ENCODE data around the gene LRP3.
A peak's percentile ranks its signal among the peaks of the same experiment; 100 is the strongest.

DNA sequence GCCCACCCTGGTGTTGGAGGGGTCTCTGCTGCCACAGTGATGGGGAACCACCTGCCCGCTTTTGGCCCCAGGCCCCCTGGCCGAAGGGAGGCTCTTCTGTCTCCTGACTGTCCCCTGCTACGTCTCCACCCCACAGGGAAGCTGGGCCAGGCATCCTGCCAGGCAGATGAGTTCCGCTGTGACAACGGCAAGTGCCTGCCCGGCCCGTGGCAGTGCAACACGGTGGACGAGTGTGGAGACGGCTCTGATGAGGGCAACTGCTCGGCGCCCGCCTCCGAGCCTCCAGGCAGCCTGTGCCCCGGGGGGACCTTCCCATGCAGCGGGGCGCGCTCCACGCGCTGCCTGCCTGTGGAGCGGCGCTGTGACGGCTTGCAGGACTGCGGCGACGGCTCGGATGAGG is 11.0 kb downstream of the LRP3 start:
- TF ChIP-seq POLR2AphosphoS5 (IDR thresholded peaks at IDR 0.05; ENCODE audit: low read depth) = peak; percentile 34; the same call in 1 of the 2 replicates
- TF ChIP-seq, protein P1, sequence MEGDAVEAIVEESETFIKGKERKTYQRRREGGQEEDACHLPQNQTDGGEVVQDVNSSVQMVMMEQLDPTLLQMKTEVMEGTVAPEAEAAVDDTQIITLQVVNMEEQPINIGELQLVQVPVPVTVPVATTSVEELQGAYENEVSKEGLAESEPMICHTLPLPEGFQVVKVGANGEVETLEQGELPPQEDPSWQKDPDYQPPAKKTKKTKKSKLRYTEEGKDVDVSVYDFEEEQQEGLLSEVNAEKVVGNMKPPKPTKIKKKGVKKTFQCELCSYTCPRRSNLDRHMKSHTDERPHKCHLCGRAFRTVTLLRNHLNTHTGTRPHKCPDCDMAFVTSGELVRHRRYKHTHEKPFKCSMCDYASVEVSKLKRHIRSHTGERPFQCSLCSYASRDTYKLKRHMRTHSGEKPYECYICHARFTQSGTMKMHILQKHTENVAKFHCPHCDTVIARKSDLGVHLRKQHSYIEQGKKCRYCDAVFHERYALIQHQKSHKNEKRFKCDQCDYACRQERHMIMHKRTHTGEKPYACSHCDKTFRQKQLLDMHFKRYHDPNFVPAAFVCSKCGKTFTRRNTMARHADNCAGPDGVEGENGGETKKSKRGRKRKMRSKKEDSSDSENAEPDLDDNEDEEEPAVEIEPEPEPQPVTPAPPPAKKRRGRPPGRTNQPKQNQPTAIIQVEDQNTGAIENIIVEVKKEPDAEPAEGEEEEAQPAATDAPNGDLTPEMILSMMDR (IDR thresholded peaks at IDR 0.05; ENCODE audit: insufficient read depth, low read length) = no peak

Data from HL-60 (cell line).